Left forelimb (tissue), 1 donor: ENCODE results near the gene KPNA1.

Experiments used
- DNase-seq: peaks from one replicate; pipeline ENCODE4 v3.0.0-alpha.2; 2018; ENCODE audit warnings: low spot score

Gene KPNA1

DNA sequence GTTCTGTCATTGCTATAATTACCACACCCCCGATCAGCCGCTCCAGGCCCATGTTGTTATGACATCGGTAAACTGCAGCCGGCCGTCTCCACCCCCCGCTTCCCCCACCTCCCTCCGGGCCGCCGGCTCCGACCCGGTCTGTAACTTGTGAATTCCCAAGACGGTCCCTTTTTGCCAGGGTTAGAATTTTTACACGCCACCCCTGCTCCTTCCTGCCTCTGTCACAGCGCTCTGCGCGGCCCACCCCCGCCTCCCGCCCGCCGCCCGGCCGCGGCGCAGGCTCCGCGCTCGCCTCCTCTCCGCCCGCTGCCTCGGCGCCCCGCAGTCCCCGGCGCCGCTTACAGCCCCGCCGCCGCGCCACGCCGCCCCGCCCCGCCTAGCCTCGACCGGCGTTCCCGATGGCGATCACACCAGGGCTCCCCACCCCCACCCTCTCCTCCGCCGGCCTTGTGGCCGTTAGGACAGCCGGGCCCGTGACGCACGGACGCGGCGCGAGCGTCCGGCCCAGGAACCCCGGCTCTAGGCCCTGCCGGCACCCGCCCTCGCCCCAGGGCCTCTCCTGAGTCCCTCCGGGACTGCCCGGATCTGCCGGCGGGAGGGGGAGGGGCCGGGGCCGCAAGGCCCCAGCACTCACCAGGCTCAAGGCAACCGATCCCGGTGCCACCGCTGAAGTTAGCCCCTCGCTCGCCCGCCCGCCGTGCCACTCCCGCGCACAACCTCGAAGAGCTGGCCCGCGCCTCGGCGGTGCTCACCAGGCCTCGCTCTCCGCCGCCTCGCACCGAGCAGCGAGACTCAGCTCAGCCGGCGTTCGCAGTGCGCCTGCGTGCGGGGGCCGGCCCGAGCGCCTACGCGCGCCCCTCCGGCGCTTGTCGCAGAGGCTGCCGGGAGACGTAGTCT lies at the start of gene KPNA1:
KPNA1 (minus strand) TSS at position 817 of the 897 bp plus-strand sequence. CDS start 18,374 bp downstream, outside the sequence.
- peak; percentile 93 for DNase-seq

DNA sequence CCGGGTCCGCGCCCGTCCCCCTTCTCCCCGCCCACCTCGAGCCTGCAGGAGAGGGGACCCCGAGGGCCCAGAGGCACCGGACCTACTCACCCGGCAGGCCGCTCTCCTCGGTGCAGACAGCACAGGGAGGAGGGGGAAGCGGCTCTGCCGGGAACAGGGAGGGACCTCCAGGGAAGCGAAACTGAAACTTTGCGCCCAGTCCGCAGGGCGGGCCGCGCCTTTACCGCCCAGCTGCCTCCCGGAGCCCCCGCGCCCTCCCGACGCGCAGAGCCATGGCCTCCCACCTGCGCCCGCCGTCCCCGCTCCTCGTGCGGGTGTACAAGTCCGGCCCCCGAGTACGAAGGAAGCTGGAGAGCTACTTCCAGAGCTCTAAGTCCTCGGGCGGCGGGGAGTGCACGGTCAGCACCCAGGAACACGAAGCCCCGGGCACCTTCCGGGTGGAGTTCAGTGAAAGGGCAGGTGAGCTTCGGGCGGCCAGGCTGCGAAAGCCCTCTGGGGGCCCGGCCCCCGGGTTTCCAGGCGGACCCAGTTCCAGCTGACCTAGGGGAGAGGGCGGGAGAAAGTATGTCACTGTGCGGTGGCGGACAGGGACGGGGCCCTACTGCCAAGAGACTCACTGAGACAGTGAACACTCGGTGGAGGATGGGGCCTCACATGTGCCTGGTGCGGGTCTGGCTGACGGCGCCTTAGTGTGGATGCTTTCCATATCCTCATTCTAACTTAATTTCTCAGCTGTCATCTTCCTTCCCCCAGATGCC lies 49.6 kb upstream of the KPNA1 start, which contains the start of the genes DTX3L and PARP9:
DTX3L (plus strand) TSS at position 184 of the 758 bp plus-strand sequence; CDS start at position 273, 89 bp downstream.
PARP9 (minus strand) TSS at position 146 of the 758 bp plus-strand sequence. CDS start 4,680 bp downstream, outside the sequence.
- DNase-seq: peak; percentile 87

DNA sequence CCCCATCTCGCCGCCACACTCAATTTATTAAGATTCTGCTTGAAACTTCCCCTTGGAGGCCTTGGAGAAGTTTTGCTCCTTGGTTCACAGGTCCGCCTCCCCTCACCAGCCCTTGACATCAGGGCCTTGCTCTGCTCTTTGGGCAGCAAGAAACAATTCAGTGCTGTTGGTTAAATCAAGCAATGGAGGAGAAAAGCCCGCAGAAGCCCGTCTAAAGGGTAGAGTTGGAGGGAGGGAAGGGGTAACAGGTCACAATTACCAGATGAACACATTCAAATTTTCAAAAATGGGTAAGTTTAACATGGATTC lies 48.9 kb upstream of the KPNA1 start:
- no peak for DNase-seq

DNA sequence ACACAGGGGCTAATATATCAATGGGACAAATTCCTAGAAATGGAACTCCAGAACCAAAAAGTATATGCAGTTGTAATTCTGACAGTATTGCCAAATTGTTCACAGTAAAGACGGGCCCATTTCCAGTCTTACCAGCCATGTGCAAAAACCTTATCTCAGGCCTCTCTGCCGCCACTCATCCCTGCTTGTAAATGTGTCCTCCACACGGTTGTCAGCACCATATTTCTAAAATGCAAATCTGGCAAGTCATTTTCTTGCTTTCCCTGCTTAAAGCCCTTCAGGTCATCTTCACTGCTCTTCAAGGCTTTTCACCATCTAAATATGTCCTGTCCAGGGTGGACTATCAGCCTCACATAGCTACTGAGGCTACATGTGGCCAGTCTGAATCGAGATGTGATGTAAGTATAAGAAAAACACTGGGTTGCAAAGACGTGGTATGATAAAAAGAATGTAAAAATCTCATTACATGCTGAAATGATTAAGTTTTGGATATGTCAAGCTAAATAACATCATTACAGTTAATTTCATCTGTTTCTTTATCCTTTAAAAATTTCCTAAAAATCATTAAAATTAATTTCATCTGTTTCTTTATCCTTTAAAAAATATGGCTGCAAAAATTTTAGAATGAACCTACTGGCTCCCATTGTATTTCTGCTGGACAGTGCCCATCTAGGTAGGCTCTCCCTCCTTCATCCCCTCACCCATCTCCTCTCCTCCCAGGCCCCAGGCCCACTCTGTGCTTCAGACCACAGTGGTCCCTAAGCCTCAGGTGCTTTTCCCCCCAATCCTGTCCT lies 48.4 kb upstream of the KPNA1 start:
- no peak for DNase-seq

DNA sequence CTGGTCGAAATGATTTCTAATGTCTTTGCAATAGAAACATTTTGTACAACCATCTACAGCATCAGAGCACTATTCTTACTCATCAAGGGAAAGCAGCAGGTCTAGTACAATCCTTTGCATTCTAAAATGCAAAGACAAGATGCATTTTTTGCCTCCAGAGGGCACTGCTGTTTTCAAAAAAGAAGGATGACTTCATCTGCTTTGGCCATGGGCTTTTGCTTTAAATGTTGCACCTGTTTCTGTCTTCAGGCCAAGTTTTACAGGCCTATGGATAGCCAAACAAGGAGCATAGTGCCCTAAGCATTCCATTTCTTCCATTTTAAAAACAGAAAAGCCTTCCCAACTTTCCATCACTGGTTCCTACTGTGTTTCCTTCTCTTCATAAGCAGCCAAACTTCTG lies 45.9 kb upstream of the KPNA1 start:
- DNase-seq: no peak

DNA sequence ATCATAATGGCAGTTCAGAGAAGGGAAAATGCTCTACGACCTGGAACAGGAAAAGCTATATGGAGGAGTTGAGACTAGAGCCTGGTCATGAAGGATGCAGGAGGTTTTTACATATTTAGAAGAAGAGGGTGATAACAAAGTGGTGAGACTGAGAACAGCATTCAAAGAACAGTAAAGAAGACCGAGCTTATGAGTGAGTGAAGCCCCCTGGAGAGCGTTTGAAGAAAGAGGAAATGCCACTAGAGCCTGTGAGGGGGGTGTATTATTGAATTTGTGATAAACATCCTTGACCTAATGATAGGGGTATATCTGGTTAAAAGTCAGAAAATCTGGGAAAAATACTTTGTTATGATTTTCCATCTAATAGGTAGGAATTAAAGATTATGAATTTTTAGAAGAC lies 45.2 kb upstream of the KPNA1 start:
- no peak for DNase-seq

DNA sequence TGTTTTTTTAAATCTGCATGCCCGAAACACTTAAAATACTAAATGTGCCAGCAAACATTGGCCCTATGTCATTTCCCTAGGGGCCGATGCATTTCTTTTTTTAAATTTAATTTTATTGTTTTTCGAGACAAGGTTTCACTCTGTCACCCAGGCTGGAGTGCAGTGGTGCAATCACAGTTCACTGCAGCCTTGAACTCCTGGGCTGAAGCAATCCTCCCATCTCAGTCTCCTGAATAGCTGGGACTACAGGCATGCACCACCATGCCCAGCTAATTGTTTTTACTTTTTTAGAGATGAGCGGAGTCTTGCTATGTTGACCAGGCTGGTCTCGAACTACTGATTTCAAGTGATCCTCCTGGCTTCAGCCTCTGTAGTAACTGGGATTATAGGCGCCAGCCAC lies 43.9 kb upstream of the KPNA1 start:
- DNase-seq: no peak

DNA sequence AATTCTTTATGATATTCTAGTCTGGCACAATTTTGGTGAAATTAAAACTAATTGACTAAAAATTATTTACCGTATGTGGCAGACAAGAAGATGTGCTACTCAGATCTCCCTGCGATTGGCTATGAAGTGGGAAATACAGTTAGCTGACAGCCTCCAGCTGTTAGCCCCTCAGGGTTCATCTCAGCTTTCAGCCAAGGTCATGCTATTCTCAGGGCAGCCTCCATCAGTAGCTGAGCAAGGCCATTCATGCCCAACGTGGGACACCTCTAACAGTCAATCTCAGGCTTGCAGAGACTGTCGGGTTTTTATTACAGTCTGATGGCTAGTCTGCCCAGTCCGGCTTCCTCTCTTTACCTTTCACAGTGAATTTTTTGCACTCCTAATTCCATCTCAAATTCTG lies 42.6 kb upstream of the KPNA1 start:
- DNase-seq: no peak

DNA sequence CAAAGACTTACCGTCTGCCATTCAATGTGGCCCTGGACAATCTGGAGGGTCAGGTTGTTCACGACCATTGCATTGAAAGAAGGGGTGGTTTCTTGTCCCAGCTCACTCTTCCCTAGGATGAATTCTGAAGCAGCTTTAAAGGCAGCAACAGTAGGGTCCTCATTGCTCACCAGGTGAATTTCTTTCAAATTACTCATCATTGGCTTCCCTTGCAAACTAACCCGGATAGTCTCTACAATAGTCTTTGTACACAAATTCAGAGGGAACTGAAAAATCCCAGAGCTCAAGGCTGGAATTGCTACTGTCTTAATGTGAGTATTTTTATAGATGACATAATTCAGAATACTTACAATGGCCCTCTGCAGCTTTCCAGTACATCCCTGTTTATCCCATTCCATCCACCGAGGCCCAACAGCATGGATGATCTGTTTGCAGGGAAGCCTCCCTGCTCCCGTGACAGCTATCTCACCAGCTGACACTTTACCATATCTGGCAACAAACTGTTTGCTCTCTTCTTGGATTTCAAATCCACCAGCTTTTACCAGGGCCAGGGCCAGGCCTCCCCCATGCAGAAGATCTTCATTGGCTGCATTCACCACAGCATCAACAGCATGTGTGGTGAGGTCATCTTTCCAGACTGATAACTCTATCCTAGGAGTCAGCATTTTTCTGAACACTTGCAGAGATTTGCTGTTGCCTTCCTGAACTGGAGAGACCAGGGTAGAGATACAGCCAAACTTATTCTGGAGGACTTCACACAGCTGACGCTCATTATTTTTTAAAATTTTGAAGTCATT lies 40.7 kb upstream of the KPNA1 start:
- DNase-seq: no peak

DNA sequence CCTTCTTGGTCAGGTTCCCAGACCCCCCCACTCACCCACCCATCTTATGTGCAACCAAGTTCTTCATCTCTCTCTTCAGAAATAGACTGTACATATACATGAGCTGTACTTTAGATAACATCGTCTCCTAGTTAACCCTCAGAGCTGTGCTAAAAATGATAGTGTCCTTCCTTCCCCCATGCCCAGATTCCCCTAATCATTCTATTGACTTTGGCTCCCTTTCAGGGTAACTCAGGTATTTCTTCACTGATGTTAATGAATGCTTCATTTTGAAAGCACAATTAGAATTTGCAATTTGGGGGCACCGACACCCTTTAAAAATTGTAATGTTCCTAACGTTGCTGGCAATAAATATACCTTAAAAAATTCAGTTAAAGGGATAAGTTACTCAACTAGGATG lies 38.4 kb upstream of the KPNA1 start:
- DNase-seq: no peak

DNA sequence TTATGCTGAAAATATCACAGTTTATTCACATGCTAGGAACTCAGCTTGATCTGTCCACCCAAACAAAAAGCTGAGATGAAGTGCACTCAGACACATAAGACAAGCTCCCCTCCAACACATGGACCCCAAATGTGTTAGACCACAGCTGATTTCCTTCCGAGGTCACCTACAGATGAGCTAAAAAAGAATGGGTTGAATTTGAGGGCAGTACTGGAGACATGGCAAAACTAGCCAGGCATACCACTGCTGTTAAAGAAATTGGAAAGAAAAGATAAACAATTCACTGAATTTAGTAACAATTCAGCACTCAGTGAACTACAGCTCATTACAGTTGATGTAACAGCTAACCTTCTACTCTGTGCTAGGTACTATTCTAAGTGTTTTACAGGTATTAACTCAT lies 33.9 kb upstream of the KPNA1 start:
- DNase-seq: no peak

DNA sequence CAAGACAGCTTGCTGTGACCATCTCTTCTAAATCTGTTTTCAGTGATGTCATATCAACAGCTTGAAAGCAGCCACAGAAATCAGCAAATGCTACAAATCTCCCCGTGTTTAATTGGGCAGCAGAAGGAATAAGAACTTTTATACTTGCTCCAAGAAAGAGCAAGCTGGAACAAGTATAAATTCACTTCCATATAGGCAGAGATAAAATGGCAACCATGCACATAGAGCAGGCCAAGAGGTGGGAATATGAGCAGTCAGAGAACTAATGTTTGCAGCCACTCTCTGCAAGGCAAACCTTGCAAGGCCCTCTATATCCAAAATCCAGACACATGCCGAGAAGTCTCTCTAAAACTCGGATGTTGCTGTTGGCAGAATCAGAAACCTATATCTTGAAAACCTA lies 33.3 kb upstream of the KPNA1 start:
- DNase-seq: no peak

DNA sequence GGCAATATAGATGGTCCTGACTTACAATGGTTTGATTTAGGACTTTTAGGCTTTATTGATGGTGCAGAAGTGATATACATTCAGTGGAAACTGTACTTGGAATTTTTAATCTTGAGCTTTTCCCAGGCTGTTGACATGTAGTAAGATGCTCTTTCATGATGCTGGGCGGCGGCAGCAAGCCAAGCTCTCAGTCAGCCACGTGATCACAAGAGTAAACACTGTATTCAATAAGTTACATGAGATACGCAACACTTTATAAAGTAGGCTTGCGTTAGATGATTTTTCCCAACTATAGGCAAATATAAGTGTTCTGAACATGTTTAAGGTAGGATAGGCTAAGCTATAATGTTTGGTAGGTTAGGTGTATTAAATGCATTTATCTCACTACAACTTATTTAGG lies 31.4 kb upstream of the KPNA1 start:
- no peak for DNase-seq

DNA sequence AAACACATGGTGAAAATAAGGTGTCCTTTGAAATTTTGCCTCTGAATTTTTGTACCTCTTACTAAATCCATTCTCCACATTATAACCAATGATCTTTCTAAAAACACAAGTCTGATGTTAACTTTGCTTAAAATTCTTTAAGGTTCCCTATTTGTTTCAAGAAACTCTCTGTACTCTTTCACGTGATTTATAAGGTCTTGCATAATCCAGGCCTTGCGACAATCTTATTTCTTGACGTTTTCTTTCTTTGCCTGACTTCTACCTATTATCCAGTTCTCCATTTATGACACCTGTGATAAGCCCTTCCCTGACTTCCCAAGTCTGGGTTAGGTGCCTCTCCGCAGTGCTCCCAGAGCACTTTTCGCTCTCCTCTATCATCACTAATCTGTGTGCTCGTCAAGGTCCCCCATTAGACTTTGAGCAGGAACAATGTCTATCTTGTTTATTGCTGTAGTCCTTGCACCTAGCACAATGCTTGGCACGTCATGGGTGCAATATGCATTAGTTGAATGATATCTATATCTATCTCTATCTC lies 24.3 kb upstream of the KPNA1 start:
- DNase-seq: no peak

DNA sequence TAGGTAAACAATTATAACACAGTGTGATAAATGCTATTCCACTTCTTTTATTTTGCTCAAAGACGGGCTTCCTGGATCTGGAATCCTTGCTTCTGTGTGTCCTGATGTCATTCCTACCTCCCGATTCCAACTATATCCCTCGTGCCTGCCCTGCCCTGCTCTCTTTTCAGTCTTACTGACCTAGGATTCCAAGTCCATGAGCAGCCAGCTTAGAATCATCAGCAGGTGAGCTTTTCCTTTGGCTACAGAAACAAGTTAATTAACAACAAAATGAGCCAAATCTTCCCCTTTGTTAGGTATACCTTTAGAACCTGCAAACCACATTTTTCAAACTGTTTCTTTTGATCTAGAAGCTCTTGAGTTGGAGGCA lies 21.9 kb upstream of the KPNA1 start:
- no peak for DNase-seq

DNA sequence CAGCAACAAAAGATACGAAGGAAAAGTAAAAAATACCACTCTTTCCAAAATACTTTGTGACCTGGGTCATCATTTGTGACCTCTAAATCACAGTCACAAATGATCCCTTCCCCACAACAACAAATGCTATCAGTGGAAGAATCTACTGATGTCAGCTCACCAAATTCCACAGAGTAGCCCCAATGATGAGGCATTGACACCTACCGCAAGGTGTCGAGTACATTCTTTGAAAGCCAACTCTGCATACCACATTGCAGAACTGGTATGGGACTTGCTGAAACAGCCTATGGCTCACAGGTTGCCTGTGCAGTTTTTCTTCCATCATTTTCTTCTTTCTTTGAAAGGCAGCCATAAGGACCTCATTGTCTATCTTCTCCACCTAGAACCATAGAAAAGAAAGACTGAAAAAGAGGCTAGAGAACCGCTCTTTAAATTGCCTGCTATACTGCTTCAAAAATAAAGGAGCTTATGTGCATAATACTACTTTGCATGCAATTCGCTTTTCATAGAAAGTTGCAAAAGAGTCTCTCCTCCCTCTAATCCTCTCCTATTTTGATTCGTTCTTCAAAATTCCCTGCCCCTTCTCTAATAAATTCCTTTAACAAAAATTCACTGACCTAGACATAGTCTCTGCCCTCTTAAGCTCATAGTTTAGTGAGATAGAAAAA lies 21.4 kb upstream of the KPNA1 start:
- no peak for DNase-seq

DNA sequence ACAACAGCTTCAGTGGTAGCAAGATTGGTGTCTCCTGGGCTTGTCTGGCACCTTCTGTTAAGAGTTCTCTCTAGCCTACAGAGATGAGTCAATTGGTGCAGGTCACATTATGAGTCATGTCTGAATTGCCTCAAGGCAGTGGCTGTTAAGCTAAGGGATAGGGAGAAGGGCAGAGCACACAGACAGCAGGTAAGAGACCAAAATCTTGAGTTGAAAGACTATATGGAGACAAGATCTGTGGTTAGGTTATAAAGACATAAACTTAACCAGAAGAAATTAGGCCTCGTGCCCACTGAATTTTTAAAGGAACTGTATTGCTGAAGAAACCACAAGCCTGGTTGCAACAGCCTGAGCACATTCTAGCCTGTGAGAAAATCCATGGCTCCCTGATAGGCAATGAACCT lies 19.2 kb upstream of the KPNA1 start:
- DNase-seq: no peak

DNA sequence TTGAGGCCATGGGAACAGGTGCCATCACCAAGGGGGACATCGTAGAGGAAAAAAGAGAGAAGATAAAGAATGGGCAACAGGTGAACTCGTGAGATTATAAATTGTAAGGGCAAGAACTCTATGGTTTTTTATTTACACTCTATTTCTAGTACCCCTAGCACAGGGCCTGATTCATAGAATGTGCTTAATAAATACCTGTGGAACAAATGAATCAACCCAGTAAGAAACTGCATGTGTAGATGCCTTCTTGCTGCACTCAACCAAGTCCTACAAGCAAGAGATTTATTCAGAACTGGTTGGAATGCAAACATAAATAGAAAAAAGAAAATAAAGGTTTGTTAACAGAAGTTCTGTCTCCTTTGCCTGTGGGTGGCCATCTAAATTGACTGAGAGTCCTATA lies 18.7 kb upstream of the KPNA1 start:
- DNase-seq: no peak

DNA sequence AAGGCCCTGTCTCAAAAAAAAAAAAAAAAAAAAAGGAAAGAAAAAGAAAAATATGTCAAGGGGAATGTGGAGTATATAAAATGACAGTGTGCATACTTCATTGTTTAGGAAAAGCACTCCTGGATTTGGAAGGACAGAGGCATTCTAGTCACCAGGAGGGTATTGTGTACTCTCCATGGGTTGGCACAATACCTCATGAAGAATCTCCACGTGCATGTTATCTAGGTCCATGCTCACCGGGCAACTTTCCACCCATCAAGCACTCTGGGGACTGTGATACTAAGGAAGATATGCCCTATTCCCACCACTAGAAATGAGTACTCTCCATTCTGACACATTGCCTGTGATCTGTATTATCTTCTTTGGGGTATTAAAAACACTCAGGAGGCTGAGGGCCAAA lies 15.4 kb upstream of the KPNA1 start:
- no peak for DNase-seq

DNA sequence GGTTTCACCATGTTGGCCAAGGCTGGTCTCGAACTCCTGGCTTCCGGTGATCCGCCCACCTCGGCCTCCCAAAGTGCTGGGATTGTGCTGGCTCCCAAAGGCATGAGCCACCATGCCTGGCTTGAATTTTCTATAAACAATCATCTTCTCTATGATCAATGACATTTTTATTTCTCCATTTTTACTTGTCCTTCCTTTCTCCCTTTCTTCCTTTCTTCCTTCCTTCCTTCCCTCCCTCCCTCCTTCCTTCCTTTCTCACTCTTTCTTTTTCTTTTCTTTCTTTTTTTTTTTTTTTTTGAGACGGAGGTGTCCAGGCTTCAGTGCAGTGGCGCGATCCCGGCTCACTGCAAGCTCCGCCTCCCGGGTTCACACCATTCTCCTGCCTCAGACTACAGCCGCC lies 8.6 kb upstream of the KPNA1 start:
- no peak for DNase-seq

DNA sequence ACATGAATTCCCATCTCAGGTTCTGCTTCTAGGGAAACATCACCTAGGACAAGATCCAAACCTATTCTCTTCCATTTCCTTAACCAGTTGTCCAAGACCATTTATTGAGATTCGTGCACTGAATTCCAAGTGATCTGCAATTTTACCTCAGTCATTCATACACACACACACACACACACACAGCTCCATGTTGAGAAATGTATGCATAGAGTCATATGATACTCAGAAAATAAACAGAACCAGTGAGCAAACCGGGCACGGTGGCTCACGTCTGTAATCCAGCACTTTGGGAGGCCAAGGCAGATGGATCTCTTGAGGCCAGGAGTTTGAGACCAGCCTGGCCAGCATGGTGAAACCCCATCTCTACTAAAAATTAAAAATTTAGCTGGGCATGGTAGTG lies 6.1 kb upstream of the KPNA1 start:
- DNase-seq: no peak
